ENCODE measurements around the gene DEFB114.

DNA sequence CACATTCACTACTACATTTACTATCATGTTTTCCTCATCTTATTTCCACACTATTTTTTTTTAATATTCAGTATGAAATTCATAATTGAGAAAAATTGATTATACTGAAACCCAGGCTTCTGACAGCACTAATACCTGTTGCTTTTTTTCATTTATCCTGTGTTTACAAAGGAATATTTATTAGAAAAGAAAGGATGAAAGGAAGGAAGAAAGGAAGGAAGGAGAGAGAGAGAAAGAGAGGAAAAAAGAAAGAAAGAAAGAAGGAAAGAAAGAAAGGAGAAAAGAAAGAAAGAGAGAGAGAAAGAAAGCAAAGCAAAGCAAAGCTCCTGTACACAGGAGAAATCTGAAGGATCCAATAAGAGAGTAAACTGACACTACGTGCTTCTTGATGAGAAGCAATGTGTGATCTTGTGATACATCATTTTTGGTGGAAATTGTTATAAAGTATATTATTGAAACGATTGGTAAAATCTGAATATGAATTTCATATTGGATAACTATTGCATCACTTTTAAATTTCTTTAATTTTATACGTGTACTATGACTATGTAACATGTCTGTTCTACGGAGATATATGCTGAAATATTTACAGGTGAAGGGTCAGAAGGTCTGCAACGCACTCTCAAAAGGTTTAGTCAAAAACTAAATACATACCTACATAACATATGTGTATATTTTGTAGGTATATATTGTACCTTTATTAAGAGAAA lies 43.9 kb downstream of the DEFB114 start:
- TF ChIP-seq SPI1 (IDR thresholded peaks at IDR 0.05; ENCODE audit: borderline replicate concordance, low read depth) (no peak), CTCF (IDR thresholded peaks at IDR 0.05; ENCODE audit: insufficient read depth, low read length) (no peak), POLR2AphosphoS5 (IDR thresholded peaks at IDR 0.05; ENCODE audit: low read depth) (no peak), REST (IDR thresholded peaks at IDR 0.05; ENCODE audit: insufficient replicate concordance, low read depth) (no peak), GABPA (IDR thresholded peaks at IDR 0.05; ENCODE audit: low read depth) (no peak)

All from HL-60 (cell line).